HEK293 (cell line): ENCODE data around the gene CAMSAP3.

Experiments
- CTCF ChIA-PET: fragments of 350-600 bp; formaldehyde crosslinking; extraction: SDS; loops from one replicate; lab custom pipeline; 2021; ENCODE audit warnings: antibody characterized with exemption; lab: Yijun Ruan, JAX
- POLR2A ChIA-PET: fragments of 300-600 bp; formaldehyde crosslinking; extraction: SDS; loops from one replicate; lab custom pipeline; 2020; ENCODE audit warnings: antibody characterized with exemption, inconsistent platforms; lab: Yijun Ruan, JAX
- H3K27ac ChIP-seq: fragments of 200-500 bp; sonication (Bioruptor generic); 2 replicates; pipeline ENCODE4 v1.5.1; 2014; ENCODE audit warnings: low read depth, low read length, control low read depth, inconsistent platforms; ENCODE audit errors: extremely low read depth
- H3K36me3 ChIP-seq, 2 experiments: fragments of 200-500 bp in 1 of 2; sonication (Bioruptor generic) in 1 of 2; 1 replicate in 1 of 2; 2 replicates in 1 of 2; pipeline ENCODE4 v1.5.1; 2014 to 2017; ENCODE audit warnings: inconsistent platforms in 2 of 2, low read length in 2 of 2; ENCODE audit not compliant: control insufficient read depth in 2 of 2, insufficient read depth in 1 of 2
- H3K4me1 ChIP-seq: fragments of 200-500 bp; sonication (Bioruptor generic); 2 replicates; pipeline ENCODE4 v1.5.1; 2014; ENCODE audit warnings: mild to moderate bottlenecking, low read length, inconsistent platforms; ENCODE audit not compliant: control insufficient read depth, insufficient read depth
- H3K4me3 ChIP-seq: 2 replicates; pipeline ENCODE4 v1.5.1; 2011; ENCODE audit warnings: low read depth, mild to moderate bottlenecking, control low read depth, low read length, moderate library complexity
- H3K9me3 ChIP-seq: fragments of 200-500 bp; sonication (Bioruptor generic); 2 replicates; pipeline ENCODE4 v1.5.1; 2014; ENCODE audit warnings: low read depth, low read length, inconsistent platforms; ENCODE audit not compliant: control insufficient read depth, insufficient read depth
- GLI4 ChIP-seq: fragments of 450-650 bp; formaldehyde crosslinking; IDR thresholded peaks from 2 replicates; pipeline ENCODE4 v1.5.1; 2016; ENCODE audit warnings: missing biosample characterization, missing genetic modification characterization
- KLF7 ChIP-seq: fragments of 450-650 bp; formaldehyde crosslinking; IDR thresholded peaks from 2 replicates; pipeline ENCODE4 v1.5.1; 2016; ENCODE audit warnings: missing biosample characterization, missing genetic modification characterization, borderline replicate concordance
- OSR2 ChIP-seq: fragments of 450-650 bp; formaldehyde crosslinking; IDR thresholded peaks from 2 replicates; pipeline ENCODE4 v1.5.1; 2016; ENCODE audit warnings: missing biosample characterization, missing genetic modification characterization
- SCRT2 ChIP-seq: fragments of 450-650 bp; formaldehyde crosslinking; IDR thresholded peaks from 2 replicates; pipeline ENCODE4 v1.5.1; 2016; ENCODE audit warnings: missing biosample characterization, missing genetic modification characterization
- SP2 ChIP-seq: fragments of 450-650 bp; formaldehyde crosslinking; IDR thresholded peaks from 2 replicates; pipeline ENCODE4 v1.5.1; 2016; ENCODE audit warnings: missing biosample characterization, missing genetic modification characterization
- YY2 ChIP-seq: fragments of 450-650 bp; formaldehyde crosslinking; IDR thresholded peaks from 2 replicates; pipeline ENCODE4 v1.5.1; 2016; ENCODE audit warnings: missing biosample characterization, missing genetic modification characterization
- ZNF248 ChIP-seq: fragments of 450-650 bp; formaldehyde crosslinking; IDR thresholded peaks from 2 replicates; pipeline ENCODE4 v1.5.1; 2017; ENCODE audit warnings: missing biosample characterization, missing genetic modification characterization
- ZNF404 ChIP-seq: fragments of 450-650 bp; formaldehyde crosslinking; IDR thresholded peaks from 2 replicates; pipeline ENCODE4 v1.5.1; 2017; ENCODE audit warnings: missing biosample characterization, missing genetic modification characterization
- ZNF548 ChIP-seq: fragments of 450-650 bp; formaldehyde crosslinking; IDR thresholded peaks from 2 replicates; pipeline ENCODE4 v1.5.1; 2016; ENCODE audit warnings: missing biosample characterization, missing genetic modification characterization
- ZNF585B ChIP-seq: fragments of 450-650 bp; formaldehyde crosslinking; IDR thresholded peaks from 2 replicates; pipeline ENCODE4 v1.5.1; 2016; ENCODE audit warnings: missing biosample characterization, missing genetic modification characterization
- ZNF654 ChIP-seq: fragments of 450-650 bp; formaldehyde crosslinking; IDR thresholded peaks from 2 replicates; pipeline ENCODE4 v1.5.1; 2016; ENCODE audit warnings: low read depth, missing biosample characterization, missing genetic modification characterization
- ZNF768 ChIP-seq: fragments of 450-650 bp; formaldehyde crosslinking; IDR thresholded peaks from 2 replicates; pipeline ENCODE4 v1.5.1; 2018; ENCODE audit warnings: missing biosample characterization, mild to moderate bottlenecking, missing genetic modification characterization
- TF ChIP-seq, protein P1 (sequence below): fragments of 450-650 bp; IDR thresholded peaks from 2 replicates; pipeline ENCODE4 v1.5.1; 2018; ENCODE audit warnings: missing biosample characterization, mild to moderate bottlenecking, missing genetic modification characterization
- TF ChIP-seq, protein P2 (sequence below): fragments of 450-650 bp; formaldehyde crosslinking; IDR thresholded peaks from 2 replicates; pipeline ENCODE4 v1.5.1; 2016; ENCODE audit warnings: missing biosample characterization, missing genetic modification characterization
- TF ChIP-seq, protein P3 (sequence below): fragments of 450-650 bp; formaldehyde crosslinking; IDR thresholded peaks from 2 replicates; pipeline ENCODE4 v1.5.1; 2017; ENCODE audit warnings: missing biosample characterization, missing genetic modification characterization

CAMSAP3 gene

DNA sequence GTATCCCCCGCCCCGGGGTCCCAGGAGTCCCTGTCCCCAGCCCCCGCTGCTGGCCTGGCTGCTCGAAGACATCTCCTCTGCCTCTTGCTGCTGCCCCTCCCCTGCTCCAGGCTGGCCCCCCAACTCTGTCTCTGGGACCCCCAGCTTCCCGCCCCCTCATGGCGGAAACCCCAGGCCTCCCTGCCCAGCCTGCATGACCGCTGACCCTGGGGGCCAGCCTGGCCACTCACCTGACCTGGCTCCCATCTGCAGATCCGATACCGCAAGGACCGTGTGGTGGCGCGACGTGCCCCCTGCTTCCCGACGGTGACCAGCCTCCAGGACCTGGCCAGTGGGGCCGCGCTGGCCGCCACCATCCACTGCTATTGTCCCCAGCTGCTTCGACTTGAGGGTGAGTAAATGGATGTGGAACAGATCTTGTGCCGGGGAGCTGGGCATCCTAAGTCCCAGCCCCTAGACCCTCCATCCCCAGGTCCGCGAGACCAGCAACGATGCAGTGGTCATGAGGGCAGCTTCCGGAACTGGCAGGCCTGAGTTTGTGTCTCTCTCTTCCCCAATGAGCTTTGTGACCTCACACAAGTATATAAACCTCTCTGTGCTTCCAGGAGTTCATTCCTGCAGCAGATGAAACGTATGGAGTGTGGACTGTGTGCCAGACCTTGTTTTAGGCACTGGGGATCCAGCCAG lies 12.4 kb downstream of the CAMSAP3 start:
- Histone ChIP-seq H3K36me3 (peaks cover 8 to 42% of the 10 kb centered on the region in 2 experiments; a peak in 2 of 3 replicates), H3K4me1 (no peaks in the 10 kb centered on the region), H3K9me3 (no peaks in the 10 kb centered on the region), H3K27ac (no peak overlapping the region), H3K4me3 (no peak overlapping the region)
- CTCF ChIA-PET, result no interaction called here
- TF ChIP-seq ZNF768 (tag by site-specific recombination) (0 out of 2 replicates have a peak, but pooled peaks have one; percentile 29), KLF7 (tag by site-specific recombination) (no peak), ZNF585B (tag by site-specific recombination) (no peak)
- POLR2A ChIA-PET, result no interaction called here

DNA sequence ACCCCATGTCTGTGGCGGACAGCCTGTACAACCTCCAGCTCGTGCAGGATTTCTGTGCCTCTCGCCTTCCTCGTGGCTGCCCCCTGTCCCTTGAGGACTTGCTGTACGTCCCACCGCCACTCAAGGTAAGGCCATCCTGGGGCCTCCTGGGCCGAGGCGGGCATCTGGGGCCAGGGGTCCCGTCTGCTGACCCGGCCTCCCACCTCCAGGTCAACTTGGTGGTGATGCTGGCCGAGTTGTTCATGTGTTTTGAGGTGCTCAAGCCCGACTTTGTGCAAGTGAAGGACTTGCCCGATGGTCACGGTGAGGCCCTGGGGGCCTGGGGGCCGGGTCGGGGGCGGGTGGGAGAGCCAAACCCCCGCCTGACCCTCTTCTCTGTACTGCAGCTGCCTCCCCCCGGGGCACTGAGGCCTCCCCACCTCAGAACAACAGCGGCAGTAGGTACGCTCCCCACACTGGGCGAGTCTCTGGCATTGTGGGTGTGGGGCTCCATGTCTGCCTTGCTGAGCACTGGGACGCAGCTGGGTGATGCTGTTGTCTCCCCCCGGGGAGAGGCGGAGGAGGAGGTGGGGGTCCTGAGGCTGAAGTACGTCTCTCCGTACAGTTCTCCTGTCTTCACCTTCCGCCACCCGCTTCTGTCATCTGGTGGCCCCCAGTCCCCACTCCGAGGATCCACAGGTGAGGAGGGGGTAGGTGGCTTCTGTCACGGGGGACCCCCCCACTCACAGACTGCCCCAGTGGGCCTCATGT lies 15.0 kb downstream of the CAMSAP3 start:
- Histone ChIP-seq H3K9me3 (no peaks in the 10 kb centered on the region), H3K4me3 (no peak overlapping the region), H3K27ac (no peak overlapping the region), H3K36me3 (peaks cover 8 to 46% of the 10 kb centered on the region in 2 experiments; a peak in 2 of 3 replicates), H3K4me1 (no peaks in the 10 kb centered on the region)
- CTCF ChIA-PET, result no interaction called here
- TF ChIP-seq ZNF404 (tag by site-specific recombination) (no peak), SCRT2 (tag by site-specific recombination) (peak; percentile 22; the same call in 1 of the 2 replicates), SP2 (tag by site-specific recombination) (no peak), ZNF548 (tag by site-specific recombination) (no peak), OSR2 (tag by site-specific recombination) (no peak), ZNF654 (tag by site-specific recombination) (no peak), YY2 (tag by site-specific recombination) (no peak)
- TF ChIP-seq, protein P1, sequence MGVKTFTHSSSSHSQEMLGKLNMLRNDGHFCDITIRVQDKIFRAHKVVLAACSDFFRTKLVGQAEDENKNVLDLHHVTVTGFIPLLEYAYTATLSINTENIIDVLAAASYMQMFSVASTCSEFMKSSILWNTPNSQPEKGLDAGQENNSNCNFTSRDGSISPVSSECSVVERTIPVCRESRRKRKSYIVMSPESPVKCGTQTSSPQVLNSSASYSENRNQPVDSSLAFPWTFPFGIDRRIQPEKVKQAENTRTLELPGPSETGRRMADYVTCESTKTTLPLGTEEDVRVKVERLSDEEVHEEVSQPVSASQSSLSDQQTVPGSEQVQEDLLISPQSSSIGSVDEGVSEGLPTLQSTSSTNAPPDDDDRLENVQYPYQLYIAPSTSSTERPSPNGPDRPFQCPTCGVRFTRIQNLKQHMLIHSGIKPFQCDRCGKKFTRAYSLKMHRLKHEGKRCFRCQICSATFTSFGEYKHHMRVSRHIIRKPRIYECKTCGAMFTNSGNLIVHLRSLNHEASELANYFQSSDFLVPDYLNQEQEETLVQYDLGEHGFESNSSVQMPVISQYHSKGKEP, result no peak
- POLR2A ChIA-PET, result no interaction called here

DNA sequence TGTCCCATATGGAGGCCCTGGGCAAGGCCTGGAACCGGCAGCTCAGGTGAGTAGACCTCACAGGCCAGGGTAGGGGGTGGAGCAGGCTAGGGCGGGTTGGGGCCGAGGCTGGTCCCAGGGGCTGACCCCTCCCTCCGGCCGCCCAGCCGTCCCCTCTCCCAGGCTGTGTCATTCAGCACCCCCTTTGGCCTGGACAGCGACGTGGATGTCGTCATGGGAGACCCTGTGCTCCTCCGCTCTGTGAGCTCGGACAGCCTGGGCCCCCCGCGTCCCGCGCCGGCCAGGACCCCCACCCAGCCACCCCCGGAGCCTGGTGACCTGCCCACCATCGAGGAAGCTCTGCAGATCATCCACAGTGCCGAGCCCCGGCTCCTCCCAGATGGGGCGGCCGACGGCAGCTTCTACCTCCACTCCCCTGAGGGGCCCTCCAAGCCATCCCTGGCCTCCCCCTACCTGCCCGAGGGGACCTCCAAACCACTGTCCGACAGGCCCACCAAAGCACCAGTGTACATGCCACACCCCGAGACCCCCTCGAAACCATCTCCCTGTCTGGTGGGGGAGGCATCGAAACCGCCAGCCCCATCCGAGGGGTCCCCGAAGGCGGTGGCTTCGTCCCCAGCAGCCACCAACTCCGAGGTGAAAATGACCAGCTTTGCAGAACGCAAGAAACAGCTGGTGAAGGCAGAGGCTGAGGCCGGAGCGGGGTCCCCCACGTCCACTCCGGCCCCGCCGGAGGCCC lies 16.0 kb downstream of the CAMSAP3 start:
- POLR2A ChIA-PET, result no interaction called here
- TF ChIP-seq GLI4 (tag by site-specific recombination), result no peak
- no peak for TF ChIP-seq ZNF248 (tag by site-specific recombination)
- TF ChIP-seq, protein P2, sequence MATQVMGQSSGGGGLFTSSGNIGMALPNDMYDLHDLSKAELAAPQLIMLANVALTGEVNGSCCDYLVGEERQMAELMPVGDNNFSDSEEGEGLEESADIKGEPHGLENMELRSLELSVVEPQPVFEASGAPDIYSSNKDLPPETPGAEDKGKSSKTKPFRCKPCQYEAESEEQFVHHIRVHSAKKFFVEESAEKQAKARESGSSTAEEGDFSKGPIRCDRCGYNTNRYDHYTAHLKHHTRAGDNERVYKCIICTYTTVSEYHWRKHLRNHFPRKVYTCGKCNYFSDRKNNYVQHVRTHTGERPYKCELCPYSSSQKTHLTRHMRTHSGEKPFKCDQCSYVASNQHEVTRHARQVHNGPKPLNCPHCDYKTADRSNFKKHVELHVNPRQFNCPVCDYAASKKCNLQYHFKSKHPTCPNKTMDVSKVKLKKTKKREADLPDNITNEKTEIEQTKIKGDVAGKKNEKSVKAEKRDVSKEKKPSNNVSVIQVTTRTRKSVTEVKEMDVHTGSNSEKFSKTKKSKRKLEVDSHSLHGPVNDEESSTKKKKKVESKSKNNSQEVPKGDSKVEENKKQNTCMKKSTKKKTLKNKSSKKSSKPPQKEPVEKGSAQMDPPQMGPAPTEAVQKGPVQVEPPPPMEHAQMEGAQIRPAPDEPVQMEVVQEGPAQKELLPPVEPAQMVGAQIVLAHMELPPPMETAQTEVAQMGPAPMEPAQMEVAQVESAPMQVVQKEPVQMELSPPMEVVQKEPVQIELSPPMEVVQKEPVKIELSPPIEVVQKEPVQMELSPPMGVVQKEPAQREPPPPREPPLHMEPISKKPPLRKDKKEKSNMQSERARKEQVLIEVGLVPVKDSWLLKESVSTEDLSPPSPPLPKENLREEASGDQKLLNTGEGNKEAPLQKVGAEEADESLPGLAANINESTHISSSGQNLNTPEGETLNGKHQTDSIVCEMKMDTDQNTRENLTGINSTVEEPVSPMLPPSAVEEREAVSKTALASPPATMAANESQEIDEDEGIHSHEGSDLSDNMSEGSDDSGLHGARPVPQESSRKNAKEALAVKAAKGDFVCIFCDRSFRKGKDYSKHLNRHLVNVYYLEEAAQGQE (tag by site-specific recombination), result peak; percentile 93
- TF ChIP-seq, protein P3, sequence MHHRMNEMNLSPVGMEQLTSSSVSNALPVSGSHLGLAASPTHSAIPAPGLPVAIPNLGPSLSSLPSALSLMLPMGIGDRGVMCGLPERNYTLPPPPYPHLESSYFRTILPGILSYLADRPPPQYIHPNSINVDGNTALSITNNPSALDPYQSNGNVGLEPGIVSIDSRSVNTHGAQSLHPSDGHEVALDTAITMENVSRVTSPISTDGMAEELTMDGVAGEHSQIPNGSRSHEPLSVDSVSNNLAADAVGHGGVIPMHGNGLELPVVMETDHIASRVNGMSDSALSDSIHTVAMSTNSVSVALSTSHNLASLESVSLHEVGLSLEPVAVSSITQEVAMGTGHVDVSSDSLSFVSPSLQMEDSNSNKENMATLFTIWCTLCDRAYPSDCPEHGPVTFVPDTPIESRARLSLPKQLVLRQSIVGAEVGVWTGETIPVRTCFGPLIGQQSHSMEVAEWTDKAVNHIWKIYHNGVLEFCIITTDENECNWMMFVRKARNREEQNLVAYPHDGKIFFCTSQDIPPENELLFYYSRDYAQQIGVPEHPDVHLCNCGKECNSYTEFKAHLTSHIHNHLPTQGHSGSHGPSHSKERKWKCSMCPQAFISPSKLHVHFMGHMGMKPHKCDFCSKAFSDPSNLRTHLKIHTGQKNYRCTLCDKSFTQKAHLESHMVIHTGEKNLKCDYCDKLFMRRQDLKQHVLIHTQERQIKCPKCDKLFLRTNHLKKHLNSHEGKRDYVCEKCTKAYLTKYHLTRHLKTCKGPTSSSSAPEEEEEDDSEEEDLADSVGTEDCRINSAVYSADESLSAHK (tag by site-specific recombination), result peak; percentile 99
- CTCF ChIA-PET, result no interaction called here
- H3K27ac ChIP-seq, result no peak overlapping the region
- H3K9me3 ChIP-seq, result no peaks in the 10 kb centered on the region
- H3K36me3 ChIP-seq, result peaks cover 8 to 49% of the 10 kb centered on the region in 2 experiments; a peak in 2 of 3 replicates
- H3K4me3 ChIP-seq, result no peak overlapping the region
- H3K4me1 ChIP-seq, result no peaks in the 10 kb centered on the region
